HG03095 (cell line): ENCODE results near the gene KLHL30.

Experiments used
- ATAC-seq: cut with Tn5 transposase; IDR thresholded peaks from one replicate; pipeline ENCODE4 v1.9.1; 2021; ENCODE audit warnings: moderate library complexity; ENCODE audit not compliant: unreplicated experiment

Gene KLHL30

DNA sequence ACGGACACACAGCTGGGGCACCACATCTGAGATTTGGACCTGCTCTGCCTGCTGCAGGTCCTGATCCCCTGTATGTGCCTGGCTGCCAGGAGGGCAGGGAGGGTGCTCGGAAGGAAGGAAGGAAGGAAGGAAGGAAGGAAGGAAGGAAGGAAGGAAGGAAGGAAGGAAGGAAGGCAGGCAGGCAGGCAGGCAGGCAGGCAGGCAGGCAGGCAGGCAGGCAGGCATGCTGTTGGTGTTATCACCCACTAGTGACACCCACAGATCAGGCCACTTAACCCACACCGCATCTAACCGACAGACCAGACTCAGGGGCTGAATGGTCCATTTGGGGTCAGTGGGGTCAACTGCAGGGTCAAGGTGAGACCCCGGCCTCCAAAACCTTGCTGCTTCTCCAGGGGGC lies 5.8 kb downstream of the KLHL30 start:
- ATAC-seq: no peak

DNA sequence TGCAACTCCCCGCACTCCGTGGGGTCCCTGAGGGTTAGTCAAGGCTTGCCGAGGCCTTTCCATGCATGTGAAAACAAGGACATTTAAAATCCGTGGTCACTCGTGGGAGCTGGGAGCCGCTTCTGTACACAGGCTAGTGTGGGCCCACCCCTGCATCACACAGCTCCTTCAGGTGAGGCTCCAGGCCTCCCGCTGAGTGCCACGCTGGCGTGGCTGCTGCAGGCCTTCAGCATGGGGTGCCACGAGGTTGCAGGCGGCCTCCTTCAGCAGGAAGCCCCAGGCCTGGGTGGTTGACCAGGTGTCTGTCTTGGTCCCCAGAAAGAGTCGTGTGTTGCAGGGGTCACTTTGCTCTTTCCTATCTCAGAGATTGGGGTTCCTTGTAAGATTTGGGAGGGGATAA lies 6.6 kb downstream of the KLHL30 start:
- ATAC-seq: no peak

DNA sequence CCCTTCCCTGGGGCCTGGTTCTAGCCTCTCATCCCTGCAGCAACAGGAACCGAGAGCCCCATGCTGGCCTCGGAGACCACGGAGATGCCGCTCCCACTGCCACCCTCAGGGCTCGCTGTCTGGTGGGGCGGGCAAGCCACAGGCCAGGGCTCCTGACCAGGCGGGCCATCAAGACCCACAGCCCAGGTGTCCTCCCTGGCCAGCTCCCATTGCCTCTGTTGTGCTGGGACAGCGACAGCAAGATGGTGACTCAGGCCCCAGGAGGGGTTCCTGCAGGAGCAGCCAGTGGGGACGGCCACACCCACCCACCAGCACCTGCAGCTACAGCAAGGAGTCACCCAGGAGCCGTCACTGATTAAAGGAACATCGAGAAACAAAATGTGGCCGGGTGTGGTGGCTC lies 7.4 kb downstream of the KLHL30 start:
- no peak for ATAC-seq

DNA sequence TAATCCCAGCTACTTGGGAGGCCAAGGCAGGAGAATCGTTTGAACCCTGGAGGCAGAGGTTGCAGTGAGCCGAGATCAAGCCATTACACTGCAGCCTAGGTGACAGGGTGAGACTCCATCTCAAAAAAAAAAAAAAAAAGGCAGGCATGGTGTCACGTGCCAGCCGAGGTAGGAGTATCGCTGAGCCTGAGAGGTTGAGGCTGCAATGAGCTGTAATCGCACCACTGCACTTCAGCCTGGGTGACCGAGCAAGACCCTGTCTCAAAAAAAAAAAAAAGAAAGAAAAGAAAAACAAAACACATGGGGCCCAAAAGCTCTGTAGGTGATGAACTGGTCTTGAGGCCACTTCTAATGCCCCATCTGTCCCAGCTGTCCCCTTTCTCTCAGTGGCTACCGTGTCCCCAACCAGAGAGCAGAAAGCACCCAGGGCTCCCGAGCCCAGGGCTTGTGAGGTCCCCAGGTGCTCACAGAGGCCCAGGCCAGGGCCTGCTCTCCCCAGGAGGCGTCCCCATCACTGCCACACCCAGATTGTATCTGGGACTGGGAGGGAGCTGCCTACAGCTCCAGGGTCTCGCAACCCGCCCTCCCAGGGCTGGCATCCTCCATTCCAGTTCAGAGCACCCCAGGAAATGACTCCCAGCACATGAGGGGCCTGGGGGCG lies 8.5 kb downstream of the KLHL30 start:
- no peak for ATAC-seq

DNA sequence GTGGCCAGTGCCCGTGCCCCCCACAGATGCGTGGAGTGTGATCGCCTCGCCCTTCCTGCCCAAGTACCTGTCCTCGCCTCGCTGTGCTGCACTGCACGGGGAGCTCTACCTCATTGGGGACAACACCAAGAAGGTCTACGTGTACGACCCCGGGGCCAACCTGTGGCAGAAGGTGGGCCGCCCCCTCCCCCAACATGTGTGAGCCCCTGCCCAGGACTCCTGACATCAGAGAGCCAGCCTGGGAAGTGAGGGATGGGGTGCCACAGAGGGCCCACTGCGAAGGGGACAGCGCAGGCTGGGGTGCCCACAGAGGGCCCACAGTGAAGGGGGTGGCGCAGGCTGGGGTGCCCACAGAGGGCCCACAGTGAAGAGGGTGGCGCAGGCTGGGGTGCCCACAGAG lies 10.5 kb downstream of the KLHL30 start:
- no peak for ATAC-seq

DNA sequence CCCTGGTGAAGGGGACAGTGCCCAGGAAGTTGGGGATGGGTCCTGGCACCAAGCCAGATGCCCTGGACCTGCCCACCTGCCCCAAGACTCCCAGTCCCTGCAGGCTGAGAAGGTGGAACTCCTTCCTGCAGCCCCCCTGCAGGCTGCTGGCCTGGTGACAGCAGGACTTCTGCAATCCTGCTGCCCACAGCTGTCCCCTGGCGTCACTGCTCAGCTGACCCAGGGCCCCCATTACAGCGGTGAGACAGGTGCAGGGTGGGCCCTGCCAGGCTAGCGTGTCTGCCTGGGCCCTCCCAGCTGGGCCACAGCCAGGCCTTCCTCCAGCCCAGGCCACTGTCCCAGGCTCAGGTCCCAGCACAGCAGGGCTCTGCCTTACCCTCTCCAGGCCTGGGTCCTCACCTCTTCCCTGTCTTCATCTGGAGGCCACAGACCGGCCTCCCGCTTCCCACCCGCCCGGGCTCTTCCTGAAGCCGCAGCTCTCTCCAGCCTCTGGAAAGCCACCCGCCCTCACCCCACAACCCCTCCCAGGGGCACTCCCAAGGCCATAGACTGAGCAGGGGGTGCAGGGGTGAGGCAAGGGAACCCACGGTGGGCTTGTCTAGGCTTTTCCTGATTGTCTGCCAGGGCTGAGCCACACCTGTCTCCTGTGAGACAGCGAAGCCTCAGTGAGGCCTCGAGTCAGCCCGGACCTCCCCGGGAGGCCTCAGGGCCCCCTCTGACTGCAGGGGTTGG lies 11.5 kb downstream of the KLHL30 start:
- no peak for ATAC-seq

DNA sequence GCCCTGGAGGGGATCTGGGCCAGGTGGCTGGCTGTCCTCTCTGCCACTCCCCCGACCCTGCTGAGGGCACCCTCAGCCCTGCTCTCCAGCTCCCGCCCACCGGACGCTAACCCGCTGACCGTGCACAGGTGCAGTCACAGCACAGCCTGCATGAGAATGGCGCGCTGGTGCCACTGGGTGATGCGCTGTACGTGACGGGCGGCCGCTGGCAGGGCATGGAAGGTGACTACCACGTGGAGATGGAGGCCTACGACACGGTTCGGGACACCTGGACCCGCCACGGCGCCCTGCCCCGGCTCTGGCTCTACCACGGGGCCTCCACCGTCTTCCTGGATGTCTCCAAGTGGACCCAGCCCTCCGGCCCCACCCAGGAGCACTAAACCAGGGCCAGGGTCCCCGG lies 12.2 kb downstream of the KLHL30 start:
- no peak for ATAC-seq

DNA sequence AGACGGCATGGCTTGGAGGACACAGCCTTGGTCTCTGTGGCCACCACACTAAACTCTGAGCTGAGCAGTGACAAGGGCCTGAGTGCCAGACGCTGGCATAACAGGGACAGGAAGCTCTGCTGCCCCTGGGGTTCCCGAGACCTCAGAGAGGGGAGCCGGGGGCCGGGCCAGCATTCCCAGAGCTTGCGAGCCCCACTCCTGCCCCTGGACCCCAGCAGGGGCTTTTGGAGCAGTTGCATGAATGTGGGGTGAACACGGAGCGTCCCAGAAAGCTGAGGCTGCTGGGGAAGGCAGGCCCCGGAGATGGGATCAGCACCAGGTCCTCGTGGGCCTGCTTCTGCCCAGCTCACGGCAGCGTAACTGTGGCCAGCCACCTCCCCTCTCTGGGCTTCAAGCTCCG lies 12.7 kb downstream of the KLHL30 start:
- no peak for ATAC-seq

DNA sequence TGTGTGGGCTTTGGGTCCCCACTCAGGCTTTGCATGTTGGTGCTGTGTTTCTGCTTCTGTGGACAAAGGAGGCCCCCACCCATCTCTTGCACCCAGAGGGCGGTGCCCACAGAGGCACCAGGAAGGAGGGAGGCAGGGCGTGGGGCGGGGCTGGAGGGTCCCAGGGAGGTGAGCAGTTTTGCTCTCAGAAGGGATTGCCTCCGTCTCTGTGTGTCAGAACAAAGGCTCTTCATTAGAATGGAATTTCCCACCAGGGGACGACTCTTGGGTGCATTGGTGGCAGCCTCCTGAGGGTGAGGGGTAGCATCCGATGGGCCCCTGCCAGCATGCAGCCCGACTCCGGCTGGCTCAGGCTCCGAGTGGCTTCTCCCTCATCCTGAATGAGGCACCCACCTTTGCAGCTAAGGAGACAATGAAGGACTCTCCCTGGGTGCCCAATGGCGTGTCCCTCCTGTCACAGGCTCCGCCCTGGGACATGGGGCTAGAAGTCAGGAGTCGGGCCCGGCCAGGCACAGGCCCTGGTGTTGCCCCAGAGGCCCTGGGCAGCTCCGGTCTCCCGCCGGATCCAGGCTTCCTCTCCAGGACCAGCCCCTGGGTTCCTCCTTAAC lies 13.3 kb downstream of the KLHL30 start:
- no peak for ATAC-seq

DNA sequence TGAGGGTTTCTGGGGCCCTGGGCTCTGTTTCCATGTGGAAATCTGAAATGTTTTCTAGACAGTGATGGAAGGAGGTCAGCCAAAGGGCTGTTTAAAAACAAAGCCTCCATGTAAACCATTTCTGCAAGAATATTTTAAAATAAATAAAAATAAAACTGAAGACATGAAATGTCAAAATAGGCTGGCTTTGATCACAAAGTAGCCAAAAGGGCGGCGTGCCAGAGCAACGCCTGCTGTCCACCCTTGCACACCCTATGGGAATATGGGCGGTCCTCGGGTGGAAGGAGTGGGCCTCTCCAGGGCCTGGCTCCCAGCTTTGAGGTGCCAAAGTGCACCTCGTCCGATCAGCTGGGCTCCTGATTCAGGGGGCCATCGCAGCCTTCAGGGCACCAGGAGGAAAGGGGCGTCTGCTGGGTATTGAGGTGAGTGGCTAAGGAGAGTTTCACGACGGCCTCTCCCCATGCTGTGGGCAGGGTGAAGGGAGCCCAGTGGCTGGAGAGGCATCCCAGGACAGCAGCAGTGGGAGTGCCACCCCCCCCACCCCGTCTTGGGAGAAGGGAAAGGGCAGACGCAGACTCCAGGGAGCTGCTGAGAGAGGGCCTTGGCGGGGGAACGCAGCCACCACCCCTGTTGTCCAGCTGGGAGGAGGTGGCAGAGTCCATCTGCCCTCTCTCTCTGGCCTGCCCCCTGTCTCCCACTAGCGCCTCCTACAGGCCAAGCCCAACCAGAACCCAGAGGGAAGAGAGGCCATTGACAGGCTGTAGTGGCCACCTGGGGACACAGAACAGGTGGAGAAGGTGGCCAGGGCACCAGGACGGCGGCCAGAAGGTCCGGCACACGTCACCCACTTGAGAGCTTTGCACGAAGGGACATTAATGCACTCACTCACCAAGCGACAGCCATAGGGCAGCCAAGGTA lies 14.6 kb downstream of the KLHL30 start:
- no peak for ATAC-seq

DNA sequence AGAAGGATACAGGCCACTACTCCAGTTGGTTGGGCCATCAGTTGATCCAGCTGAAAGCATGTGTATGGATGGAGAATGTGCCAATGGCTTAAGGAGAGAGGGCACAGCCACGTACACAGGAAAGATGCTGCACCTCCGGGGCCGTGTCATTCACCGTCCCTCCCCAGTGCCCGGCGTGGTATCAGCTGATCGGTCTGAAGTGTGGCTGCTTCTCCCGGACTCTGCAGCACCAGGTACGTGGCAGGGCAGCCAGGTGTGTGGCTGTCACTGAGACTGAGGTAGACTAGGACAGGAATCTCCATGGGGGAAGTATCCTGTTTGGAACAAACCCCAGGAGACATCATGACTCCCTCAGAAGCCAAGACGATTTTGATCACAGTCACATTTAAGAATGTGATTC lies 16.1 kb downstream of the KLHL30 start:
- ATAC-seq: no peak

DNA sequence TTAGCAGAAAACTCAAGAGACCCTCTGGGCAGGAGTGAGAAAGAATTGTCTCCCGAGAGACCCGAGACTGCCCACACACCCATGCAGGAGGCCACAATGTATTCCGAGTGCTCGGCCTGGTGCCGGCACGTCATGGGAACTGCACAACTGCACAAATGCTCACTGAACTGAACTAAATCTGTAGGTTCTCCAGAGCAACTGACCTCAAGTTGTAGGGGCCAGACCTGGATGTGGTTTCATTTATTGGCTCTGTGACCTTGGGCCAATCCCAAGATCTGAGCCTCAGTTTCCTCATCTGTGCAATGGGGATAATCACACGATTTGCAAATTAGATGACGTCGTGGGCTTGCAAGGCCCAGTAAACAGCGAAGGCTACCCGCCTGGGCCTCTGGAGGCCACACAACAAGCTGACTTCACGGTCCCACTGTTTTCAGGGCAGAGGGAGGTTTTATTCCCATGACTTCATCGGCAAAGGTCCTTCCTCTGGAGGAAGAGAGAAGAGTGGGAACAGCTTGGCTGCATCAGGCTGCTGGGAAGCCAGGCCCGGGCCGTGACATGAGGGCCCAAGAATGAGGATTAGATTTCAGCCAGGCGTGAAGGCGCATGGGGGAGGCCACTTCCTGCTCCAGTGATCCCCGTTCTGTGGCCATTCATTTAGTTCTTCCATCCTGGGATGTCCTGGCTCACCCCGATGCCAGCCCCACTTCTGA lies 16.7 kb downstream of the KLHL30 start:
- ATAC-seq: no peak

DNA sequence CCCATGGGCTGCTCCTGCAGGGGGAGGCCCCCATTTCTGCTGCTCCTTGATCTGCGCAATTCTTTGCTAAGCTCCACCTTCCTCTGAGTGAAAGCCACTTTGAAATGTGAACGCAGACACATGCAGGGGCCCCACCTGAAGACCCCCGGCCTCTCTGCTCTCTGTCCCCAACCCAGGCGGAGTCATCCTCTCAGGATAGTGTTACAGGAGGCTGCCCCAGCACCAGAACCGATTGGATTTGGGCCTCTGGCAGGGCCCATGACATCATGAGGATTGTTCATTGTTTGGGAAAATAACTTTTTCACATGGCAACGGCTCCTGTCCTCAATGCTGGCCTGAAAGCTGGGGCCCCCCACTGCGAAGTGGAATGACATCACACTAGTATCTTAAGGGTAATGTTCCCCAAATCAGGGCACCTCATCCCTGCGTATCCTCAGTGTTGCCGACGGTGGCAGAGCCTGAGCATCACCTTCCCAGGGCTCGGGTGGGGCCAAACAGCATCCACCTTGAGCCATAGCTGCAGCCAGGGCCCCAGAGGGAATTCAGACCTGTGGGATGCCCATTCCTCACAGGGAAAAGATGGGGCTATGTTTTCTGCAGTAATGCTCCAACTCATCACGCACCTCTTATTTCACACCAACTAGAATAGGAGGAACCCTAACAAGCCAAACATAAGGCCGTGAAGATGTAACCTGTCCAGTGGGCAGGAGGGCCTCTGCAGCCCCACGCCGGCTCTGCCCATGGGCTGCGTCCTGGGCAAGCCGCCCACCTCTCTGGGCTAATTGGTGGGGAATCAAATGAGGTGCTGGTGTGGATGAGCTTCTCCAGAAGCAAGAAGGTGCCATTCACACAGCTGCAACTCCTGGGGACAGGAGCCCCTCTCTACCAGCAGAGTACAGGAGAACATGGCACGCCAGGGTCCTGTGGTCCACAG lies 17.6 kb downstream of the KLHL30 start:
- ATAC-seq: no peak

DNA sequence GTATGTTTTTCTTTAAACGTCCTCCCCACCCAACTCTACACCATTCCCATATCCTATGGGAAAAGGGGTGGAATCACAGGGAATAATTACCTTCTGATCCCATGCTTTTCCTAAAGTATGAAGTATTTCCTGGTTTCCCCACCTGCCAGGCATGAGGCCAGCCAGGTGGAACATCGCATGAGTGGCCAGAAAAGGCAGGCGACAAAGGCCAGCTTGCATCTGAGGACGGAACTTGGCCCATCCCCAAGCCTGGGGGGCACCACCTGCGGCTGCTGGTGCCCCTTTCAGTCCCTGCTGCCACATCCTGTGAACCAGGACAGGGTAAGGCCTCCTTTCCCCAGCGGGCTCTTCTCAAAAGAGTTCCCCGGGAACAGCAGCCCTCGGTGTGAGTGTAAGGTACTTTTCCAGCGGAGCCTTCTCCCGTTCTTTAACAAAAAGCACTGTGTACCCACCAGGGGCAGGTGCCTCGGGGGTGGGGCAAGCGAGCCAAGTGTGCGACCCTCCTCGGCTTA lies 19.1 kb downstream of the KLHL30 start:
- no peak for ATAC-seq

DNA sequence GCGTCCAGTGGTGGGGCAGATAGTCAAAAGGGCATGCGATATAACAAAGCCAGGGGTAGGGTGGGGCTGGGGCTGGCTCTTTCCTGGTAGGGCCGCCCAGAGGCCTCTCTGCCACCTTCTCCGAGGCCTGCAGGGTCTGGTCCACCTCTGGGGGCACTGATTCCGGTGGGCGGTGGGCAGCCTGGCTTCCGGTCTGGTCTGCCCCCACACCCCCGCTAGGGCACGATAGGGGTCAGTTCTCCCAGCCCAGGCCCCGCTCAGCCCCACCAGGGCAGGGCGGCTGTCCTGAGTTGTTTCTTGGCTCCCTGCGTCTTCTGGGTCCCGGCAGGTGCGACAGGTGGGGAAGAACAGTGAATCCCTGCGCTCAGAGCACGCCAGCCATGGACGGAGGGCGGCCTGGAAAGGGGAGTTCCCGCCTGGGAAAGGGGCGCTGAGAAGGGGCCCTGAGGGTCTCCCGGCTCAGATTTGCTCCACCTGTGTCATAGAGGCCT lies 19.6 kb downstream of the KLHL30 start:
- no peak for ATAC-seq

DNA sequence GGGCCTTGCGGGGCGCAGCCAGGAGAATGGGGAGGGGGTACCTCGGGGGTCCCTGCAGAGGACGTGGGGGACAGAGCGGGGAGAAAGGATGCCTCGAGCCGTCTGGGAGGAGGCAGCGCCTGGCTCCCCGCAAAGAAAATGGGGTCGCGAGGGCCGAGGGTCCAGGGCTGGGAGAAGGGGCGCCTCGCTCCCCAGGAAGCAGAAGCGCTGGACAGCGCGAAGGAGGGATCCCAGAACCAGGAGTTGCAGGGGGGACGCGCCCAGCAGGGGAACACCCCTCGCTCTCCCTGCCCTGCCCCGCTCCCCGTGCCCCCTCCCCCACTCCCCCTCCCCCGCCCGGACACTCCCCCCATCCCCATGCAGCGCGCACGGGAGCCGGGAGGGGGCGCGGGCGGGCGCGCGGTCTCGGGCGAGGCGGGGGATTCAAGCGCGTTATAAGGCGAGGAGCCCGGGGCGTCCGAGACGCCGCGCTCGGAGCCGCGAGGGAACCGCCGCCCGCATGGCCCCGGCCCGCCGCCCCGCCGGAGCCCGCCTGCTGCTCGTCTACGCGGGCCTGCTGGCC lies 20.1 kb downstream of the KLHL30 start, which contains the start of gene ERFE:
TSS of gene ERFE (plus strand) at position 462 of the 562 bp plus-strand sequence. CDS start at position 500, 38 bp downstream.
- peak; percentile 52 for ATAC-seq

DNA sequence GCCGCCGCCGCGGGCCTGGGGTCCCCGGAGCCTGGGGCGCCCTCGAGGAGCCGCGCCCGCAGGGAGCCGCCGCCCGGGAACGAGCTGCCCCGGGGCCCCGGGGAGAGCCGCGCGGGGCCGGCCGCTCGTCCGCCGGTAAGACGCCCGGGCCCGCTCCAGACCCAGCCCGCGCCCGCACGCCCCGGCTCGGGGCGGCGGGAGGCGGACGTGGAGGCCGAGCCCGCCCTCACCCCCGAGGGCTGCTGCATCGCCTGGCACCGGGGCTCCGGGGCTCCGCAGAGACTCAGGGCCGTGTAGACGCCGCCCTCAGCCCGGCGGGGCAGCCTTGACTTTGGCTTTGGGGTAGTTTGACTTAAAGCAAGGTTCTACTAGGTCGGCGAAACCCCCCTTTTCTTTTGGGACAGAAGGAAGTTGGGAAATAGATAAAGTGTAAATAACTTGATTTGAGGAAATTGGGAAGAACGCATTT lies 20.6 kb downstream of the KLHL30 start:
- ATAC-seq: peak; percentile 18

DNA sequence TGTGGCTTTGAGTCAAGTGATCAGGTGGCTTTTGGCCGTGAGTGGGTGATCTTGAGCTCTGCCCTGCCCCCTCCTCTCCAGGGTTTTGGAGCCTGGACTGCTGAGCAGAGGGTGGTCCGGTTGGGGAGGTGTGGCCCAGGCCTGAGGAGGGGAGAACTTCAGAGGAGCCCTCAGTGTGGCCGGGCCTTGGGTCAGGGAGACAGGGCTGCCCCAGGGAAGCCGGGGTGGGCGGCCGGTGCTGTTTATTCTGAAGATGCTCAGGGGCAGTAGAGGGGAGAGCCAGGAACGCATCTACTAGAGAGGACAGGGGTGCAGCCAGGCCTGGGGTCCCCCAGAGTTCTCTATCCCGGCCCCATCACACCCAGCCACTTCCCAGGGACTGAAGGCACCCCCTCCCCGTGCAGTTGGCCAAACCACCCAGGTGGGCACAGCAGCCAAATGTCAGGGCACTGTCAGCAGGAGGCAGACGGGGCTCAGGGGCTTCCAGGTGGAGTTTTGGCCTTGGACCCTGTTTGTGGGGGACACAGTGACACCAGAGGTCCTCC lies 21.3 kb downstream of the KLHL30 start:
- ATAC-seq: no peak
